Measurements from ENCODE around the gene CARHSP1.

CARHSP1 gene

DNA sequence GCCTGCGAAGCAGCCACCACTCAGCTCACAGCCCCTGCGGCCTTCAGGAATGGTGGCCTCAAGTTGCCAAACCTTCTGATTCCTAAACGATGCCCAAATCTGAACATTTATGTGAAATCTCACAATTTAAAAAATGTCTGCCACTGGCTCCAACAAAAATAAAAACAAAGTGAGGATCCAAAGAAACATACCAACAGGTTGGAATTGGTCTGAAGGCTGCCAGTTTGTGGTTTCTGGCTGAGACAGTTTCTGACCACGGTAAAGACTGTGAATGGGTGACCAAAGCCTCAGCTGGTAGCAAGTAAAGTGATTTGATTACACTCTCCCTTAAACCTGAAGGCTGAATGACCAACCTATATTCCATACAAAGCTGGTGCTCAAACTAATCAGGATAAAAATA, 38.3 kb upstream of the CARHSP1 start:
- Histone ChIP-seq H3K79me1 (replicated peaks; ENCODE audit: low read length, poor library complexity, severe bottlenecking) (peaks cover 45% of the 10 kb centered on the region), H3K23ac (ENCODE audit: low read length in 2 of 2) (no peak overlapping the region), H3K27ac (ENCODE audit: low read length, poor library complexity, severe bottlenecking) (no peak overlapping the region), H3K14ac (ENCODE audit: low read length in 2 of 2) (no peak overlapping the region), H3K4me3 (ENCODE audit: insufficient read depth in 1 of 2, low read depth in 1 of 2, low read length in 2 of 2) (no peak overlapping the region), H4K91ac (ENCODE audit: low read length) (no peak overlapping the region), H3K4ac (ENCODE audit: low read depth in 1 of 2, low read length in 2 of 2) (no peak overlapping the region), H3K4me1 (ENCODE audit: control insufficient read depth, insufficient read depth, low read depth, low read length) (peaks cover 5% of the 10 kb centered on the region), H2AK5ac (ENCODE audit: low read length, severe bottlenecking) (no peak overlapping the region), H2BK15ac (ENCODE audit: low read depth, poor library complexity, severe bottlenecking) (no peak overlapping the region), H2BK120ac (ENCODE audit: low read depth, low read length) (no peak overlapping the region), H3K9ac (ENCODE audit: low read length) (no peak overlapping the region), H3K18ac (ENCODE audit: low read depth in 1 of 2, low read length in 2 of 2) (no peak overlapping the region), H3K9me3 (ENCODE audit: control insufficient read depth, low read length) (no peaks in the 10 kb centered on the region), H2BK5ac (ENCODE audit: low read depth, low read length, poor library complexity, severe bottlenecking) (no peak overlapping the region), H2AFZ (ENCODE audit: low read depth, low read length) (no peak overlapping the region), H3K27me3 (ENCODE audit: control insufficient read depth in 1 of 2, insufficient read depth in 1 of 2, low read length in 2 of 2) (no peaks in the 10 kb centered on the region), H3K36me3 (ENCODE audit: control insufficient read depth in 1 of 2, insufficient read depth in 2 of 2, low read depth in 1 of 2, low read length in 2 of 2) (peaks cover 50 to 94% of the 10 kb centered on the region in 2 experiments), H3K4me2 (ENCODE audit: low read length, poor library complexity, severe bottlenecking) (no peak overlapping the region), H4K8ac (ENCODE audit: low read length) (no peak overlapping the region), H2BK12ac (ENCODE audit: low read length in 2 of 2) (no peak overlapping the region)
- DNase-seq: no peak
- WGBS: 88% methylated on average over 4 of the region's 4 CpGs

DNA sequence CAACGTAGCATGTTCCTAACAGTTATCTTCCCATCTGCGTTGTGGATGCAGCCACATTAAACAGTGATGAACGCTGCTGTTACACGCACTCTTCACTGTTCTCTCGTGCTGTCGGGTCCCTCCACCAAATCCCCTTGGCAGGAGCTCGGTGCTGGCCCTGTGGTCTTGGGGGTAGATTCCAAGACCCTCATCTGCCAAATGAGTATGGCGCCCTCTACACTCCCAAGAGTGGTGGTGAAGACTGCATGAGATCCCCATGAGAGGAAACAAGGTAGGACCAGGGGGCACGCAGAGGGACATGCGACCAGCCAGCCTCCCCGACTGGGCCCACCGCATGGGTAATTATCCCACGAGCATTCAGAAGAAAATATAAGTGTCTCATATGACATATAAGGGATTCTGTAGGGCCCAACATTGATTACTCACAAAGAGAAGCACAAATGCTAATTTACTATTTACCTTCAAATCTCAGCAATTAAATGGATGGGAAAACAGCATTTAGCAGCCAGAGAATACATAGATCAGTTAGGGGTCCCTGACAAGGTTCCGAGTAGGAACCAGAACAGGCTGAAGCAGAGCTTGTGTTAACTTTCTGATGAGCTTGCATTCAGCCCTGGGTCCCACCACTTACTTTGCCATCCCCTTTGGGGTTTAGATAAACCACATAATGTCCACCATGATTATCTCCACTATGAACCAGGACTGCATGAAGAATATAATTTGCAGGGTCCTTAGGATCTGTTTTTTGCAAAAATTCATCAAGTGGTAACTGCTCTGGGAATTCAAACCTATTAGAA, 37.2 kb upstream of the CARHSP1 start:
- no peak overlapping the region for H3K9ac ChIP-seq (ENCODE audit: low read length)
- H2AK5ac ChIP-seq (ENCODE audit: low read length, severe bottlenecking): no peak overlapping the region
- no peak overlapping the region for H3K4me3 ChIP-seq (ENCODE audit: insufficient read depth in 1 of 2, low read depth in 1 of 2, low read length in 2 of 2)
- peaks cover 52 to 94% of the 10 kb centered on the region in 2 experiments for H3K36me3 ChIP-seq (ENCODE audit: control insufficient read depth in 1 of 2, insufficient read depth in 2 of 2, low read depth in 1 of 2, low read length in 2 of 2)
- H3K27me3 ChIP-seq (ENCODE audit: control insufficient read depth in 1 of 2, insufficient read depth in 1 of 2, low read length in 2 of 2): no peaks in the 10 kb centered on the region
- peaks cover 40% of the 10 kb centered on the region for H3K79me1 ChIP-seq (replicated peaks; ENCODE audit: low read length, poor library complexity, severe bottlenecking)
- no peak overlapping the region for H2BK15ac ChIP-seq (ENCODE audit: low read depth, poor library complexity, severe bottlenecking)
- H3K9me3 ChIP-seq (ENCODE audit: control insufficient read depth, low read length): no peaks in the 10 kb centered on the region
- H2BK120ac ChIP-seq (ENCODE audit: low read depth, low read length): no peak overlapping the region
- H3K4ac ChIP-seq (ENCODE audit: low read depth in 1 of 2, low read length in 2 of 2): no peak overlapping the region
- H3K4me2 ChIP-seq (ENCODE audit: low read length, poor library complexity, severe bottlenecking): no peak overlapping the region
- WGBS: 97% methylated on average over 10 of the region's 14 CpGs
- H4K91ac ChIP-seq (ENCODE audit: low read length): no peak overlapping the region
- peaks cover 5% of the 10 kb centered on the region for H3K4me1 ChIP-seq (ENCODE audit: control insufficient read depth, insufficient read depth, low read depth, low read length)
- H3K14ac ChIP-seq (ENCODE audit: low read length in 2 of 2): no peak overlapping the region
- H2BK5ac ChIP-seq (ENCODE audit: low read depth, low read length, poor library complexity, severe bottlenecking): no peak overlapping the region
- no peak overlapping the region for H2BK12ac ChIP-seq (ENCODE audit: low read length in 2 of 2)
- H4K8ac ChIP-seq (ENCODE audit: low read length): no peak overlapping the region
- no peak overlapping the region for H3K27ac ChIP-seq (ENCODE audit: low read length, poor library complexity, severe bottlenecking)
- H2AFZ ChIP-seq (ENCODE audit: low read depth, low read length): no peak overlapping the region
- DNase-seq: peak; percentile 12
- no peak overlapping the region for H3K23ac ChIP-seq (ENCODE audit: low read length in 2 of 2)
- H3K18ac ChIP-seq (ENCODE audit: low read depth in 1 of 2, low read length in 2 of 2): no peak overlapping the region

DNA sequence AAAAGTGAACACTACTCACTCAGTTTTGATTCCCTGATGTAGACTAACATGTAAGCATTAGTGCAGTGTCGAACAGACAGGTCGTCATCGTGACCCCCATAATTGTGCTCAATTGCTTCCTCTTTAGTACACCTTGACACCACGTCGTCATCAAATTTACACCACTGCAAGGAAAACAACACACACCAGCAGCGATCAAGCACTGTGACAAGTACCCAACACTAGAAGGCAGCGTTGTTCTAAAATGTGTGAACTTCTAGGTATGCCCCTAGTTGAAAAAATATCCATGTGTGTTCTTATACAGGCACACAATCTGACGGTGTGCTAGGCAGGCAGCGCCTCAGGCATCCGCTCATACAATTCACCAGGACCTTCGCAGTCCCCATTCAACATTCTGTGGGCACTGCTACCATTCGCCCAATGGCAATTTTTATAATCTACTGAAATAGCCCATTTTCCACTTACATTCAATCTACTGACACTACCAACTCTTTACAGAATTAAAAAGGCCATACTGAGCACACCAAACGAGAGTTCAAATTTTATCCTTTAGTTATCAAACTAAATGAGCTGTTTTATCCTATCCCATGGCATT, 36.5 kb upstream of the CARHSP1 start:
- H3K23ac ChIP-seq (ENCODE audit: low read length in 2 of 2): no peak overlapping the region
- peak; percentile 56 for DNase-seq
- H3K27ac ChIP-seq (ENCODE audit: low read length, poor library complexity, severe bottlenecking): no peak overlapping the region
- no peak overlapping the region for H3K9ac ChIP-seq (ENCODE audit: low read length)
- H3K4me2 ChIP-seq (ENCODE audit: low read length, poor library complexity, severe bottlenecking): no peak overlapping the region
- H3K4me3 ChIP-seq (ENCODE audit: insufficient read depth in 1 of 2, low read depth in 1 of 2, low read length in 2 of 2): no peak overlapping the region
- H3K18ac ChIP-seq (ENCODE audit: low read depth in 1 of 2, low read length in 2 of 2): no peak overlapping the region
- no peak overlapping the region for H2BK5ac ChIP-seq (ENCODE audit: low read depth, low read length, poor library complexity, severe bottlenecking)
- no peak overlapping the region for H2AFZ ChIP-seq (ENCODE audit: low read depth, low read length)
- H3K36me3 ChIP-seq (ENCODE audit: control insufficient read depth in 1 of 2, insufficient read depth in 2 of 2, low read depth in 1 of 2, low read length in 2 of 2): peaks cover 51 to 94% of the 10 kb centered on the region in 2 experiments
- H2AK5ac ChIP-seq (ENCODE audit: low read length, severe bottlenecking): no peak overlapping the region
- peaks cover 5% of the 10 kb centered on the region for H3K4me1 ChIP-seq (ENCODE audit: control insufficient read depth, insufficient read depth, low read depth, low read length)
- H3K9me3 ChIP-seq (ENCODE audit: control insufficient read depth, low read length): no peaks in the 10 kb centered on the region
- H2BK12ac ChIP-seq (ENCODE audit: low read length in 2 of 2): no peak overlapping the region
- no peaks in the 10 kb centered on the region for H3K27me3 ChIP-seq (ENCODE audit: control insufficient read depth in 1 of 2, insufficient read depth in 1 of 2, low read length in 2 of 2)
- H2BK120ac ChIP-seq (ENCODE audit: low read depth, low read length): no peak overlapping the region
- H3K79me1 ChIP-seq (replicated peaks; ENCODE audit: low read length, poor library complexity, severe bottlenecking): peaks cover 34% of the 10 kb centered on the region
- H3K14ac ChIP-seq (ENCODE audit: low read length in 2 of 2): no peak overlapping the region
- H4K8ac ChIP-seq (ENCODE audit: low read length): no peak overlapping the region
- no peak overlapping the region for H4K91ac ChIP-seq (ENCODE audit: low read length)
- H3K4ac ChIP-seq (ENCODE audit: low read depth in 1 of 2, low read length in 2 of 2): no peak overlapping the region
- WGBS: 88% methylated on average over 13 of the region's 13 CpGs
- H2BK15ac ChIP-seq (ENCODE audit: low read depth, poor library complexity, severe bottlenecking): no peak overlapping the region

DNA sequence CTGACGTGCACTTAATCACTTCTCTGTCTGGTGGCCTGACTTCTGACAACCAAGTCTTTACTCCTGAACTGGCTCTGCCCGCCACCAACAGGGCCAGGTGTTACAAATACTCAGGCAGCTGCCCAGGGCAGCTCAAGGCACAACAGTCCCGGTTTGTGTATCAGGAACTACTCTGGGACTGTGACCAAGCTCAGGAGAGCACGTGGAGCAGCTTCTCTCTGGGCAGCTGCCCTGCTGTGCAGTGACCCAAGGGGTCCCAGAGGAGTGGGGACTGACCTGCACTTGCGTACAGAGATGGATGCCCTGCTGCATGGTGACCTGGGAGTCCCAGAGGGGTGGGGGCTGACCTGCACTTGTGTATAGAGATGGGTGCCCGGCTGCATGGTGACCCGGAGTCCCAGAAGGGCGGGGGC, 35.2 kb upstream of the CARHSP1 start:
- Histone ChIP-seq H3K9ac (ENCODE audit: low read length) (no peak overlapping the region), H3K27me3 (ENCODE audit: control insufficient read depth in 1 of 2, insufficient read depth in 1 of 2, low read length in 2 of 2) (no peaks in the 10 kb centered on the region), H2BK5ac (ENCODE audit: low read depth, low read length, poor library complexity, severe bottlenecking) (no peak overlapping the region)

More for the DNA sequence above, 35.2 kb upstream of the CARHSP1 start:
- DNase-seq: no peak
- H3K9me3 ChIP-seq (ENCODE audit: control insufficient read depth, low read length): no peaks in the 10 kb centered on the region
- H4K8ac ChIP-seq (ENCODE audit: low read length): no peak overlapping the region
- H2AK5ac ChIP-seq (ENCODE audit: low read length, severe bottlenecking): no peak overlapping the region
- 93% methylated on average over 8 of the region's 8 CpGs for WGBS
- H2BK15ac ChIP-seq (ENCODE audit: low read depth, poor library complexity, severe bottlenecking): no peak overlapping the region
- H4K91ac ChIP-seq (ENCODE audit: low read length): no peak overlapping the region
- no peak overlapping the region for H3K4ac ChIP-seq (ENCODE audit: low read depth in 1 of 2, low read length in 2 of 2)
- no peak overlapping the region for H3K18ac ChIP-seq (ENCODE audit: low read depth in 1 of 2, low read length in 2 of 2)
- no peak overlapping the region for H3K23ac ChIP-seq (ENCODE audit: low read length in 2 of 2)
- H2BK12ac ChIP-seq (ENCODE audit: low read length in 2 of 2): peak overlapping the region in 1 of 2 experiments; percentile 48
- no peak overlapping the region for H3K14ac ChIP-seq (ENCODE audit: low read length in 2 of 2)
- H3K4me3 ChIP-seq (ENCODE audit: insufficient read depth in 1 of 2, low read depth in 1 of 2, low read length in 2 of 2): no peak overlapping the region
- H3K4me1 ChIP-seq (ENCODE audit: control insufficient read depth, insufficient read depth, low read depth, low read length): peaks cover 3% of the 10 kb centered on the region
- H3K36me3 ChIP-seq (ENCODE audit: control insufficient read depth in 1 of 2, insufficient read depth in 2 of 2, low read depth in 1 of 2, low read length in 2 of 2): peaks cover 54 to 96% of the 10 kb centered on the region in 2 experiments
- H3K27ac ChIP-seq (ENCODE audit: low read length, poor library complexity, severe bottlenecking): no peak overlapping the region
- peaks cover 32% of the 10 kb centered on the region for H3K79me1 ChIP-seq (replicated peaks; ENCODE audit: low read length, poor library complexity, severe bottlenecking)
- H2AFZ ChIP-seq (ENCODE audit: low read depth, low read length): no peak overlapping the region
- no peak overlapping the region for H3K4me2 ChIP-seq (ENCODE audit: low read length, poor library complexity, severe bottlenecking)
- no peak overlapping the region for H2BK120ac ChIP-seq (ENCODE audit: low read depth, low read length)

Data from mesenchymal stem cell (in vitro differentiated cells and primary cell).